GM18868 (cell line): Measurements from ENCODE around the gene ATXN1L.
"Not testable (repeated sequence)": the region's sequence is repeated elsewhere in the genome, so short reads cannot be mapped to it uniquely, and the experiment has no call there.

Experiments used
- ATAC-seq: cut with Tn5 transposase; IDR thresholded peaks from one replicate; pipeline ENCODE4 v1.9.1; 2021; ENCODE audit warnings: mild to moderate bottlenecking, moderate library complexity; ENCODE audit not compliant: unreplicated experiment

The ATXN1L gene

DNA sequence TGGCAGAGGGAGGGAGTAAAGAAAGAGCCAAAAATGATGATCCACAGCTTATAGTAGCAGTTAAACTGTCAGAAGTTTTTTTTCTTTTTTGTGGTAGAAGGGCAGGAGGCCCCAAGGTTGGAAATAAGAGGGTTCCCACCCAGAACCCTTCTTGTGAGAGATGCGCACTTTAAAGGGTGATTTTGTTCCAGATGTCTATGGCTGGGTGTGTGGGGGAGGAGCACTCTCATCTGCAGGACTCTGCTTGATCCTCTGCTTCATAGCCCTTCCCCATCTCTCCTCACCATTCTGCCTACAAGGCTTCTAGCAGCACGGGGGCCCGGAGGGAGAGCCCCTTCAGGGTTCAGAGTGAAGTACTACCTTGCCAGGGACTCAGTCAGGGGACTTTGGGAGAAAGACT is 6.4 kb downstream of the ATXN1L start:
- no peak for ATAC-seq

DNA sequence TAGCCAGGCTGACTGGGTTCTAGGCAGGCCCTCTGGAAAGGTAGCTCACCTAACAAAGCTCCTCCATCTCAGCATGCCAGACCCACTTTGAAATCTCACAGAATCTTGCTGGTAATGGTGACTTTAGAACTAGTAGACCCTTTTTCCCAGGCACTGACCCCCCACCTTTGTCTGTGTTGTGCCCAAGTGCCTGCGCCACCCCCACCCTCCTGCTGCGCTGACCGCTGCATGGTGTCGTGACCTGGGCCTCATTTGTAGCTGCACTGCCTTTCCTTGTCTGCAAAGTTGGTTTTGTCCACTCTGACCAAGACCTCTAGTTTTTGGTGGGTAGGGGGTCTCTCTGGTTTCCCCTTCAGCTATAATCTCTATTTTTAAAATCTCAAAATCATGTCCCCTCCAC is 6.8 kb downstream of the ATXN1L start:
- no peak for ATAC-seq

DNA sequence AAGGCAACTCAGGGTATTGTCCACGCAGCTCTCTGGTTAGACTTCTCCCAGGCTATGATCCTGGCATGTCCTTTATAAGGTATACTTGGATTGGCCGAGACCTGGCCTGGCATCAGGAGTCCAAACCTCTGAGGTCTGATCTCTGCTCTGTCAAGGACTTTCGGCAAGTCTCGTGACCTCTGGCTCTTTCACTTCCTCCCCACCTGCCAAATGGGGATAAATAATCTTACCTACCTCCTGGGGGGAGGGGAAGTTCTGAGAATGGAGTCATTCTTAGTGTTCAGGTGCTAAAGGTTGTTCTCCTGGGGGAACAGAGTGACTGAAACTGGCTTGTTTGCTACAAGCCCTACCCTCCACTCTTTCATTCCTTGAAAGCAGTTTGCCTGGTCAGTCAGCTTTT is 7.6 kb downstream of the ATXN1L start:
- peak; percentile 41 for ATAC-seq

DNA sequence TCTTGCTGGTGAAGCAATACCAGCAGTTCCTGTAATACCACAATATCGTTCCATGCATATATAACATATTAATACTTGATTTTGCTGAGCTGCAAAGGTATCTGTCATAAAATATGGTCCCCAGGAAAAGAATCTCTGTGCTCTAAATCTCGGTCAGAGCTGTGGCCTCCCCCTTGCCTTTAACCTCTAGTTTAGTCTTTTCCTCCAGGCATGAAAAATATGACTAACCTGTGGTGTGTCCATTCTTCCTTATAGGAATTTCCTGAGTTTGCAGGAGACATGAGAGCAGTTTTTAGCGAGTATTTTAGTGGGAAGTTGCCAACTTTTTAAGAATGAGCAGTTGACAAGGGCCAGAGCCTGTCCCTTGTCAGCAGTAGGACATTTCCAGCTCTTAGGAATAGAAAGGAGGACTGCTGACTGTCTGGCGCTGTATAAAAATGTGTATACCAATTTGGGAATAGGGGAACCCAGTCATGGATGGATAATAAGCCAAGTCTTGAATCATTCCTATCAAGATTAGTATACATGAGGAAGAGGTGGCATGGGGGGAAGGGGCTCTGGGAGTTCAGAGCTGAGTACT is 8.7 kb downstream of the ATXN1L start:
- ATAC-seq: no peak

DNA sequence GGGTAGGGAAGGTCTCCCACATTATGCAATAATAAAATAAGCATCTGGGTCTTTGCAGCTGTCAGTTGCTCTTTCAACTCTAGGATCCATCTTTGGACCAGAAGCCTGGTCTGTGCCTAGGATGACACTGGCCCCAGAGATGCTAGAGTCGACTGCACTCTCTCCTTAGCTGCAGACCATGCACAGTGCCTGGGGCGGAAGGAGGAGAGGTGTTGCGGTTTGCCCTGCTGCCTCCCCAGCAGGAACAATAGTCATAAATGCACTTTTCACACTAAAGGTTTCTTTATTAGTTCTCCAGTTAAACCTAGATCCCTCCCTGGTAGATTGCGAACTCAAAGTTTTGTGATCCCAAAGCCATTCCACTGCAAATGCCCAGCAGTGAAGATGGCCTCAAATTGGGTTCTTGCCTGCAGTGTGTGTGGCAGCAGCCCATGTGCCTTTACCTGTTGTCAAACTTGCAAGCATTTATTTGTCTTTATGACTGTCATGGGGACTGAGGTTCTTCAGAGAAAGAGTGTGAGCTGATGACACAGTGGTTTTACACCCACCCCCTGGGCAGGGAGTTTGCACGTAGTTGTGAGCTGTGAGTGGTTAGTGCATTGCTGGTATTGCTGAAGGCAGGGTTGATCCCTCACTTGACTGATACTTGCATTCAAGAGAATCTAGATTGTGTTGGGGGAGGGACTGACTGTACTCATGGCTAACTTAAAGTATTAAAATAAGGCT is 10.3 kb downstream of the ATXN1L start:
- ATAC-seq: no peak

DNA sequence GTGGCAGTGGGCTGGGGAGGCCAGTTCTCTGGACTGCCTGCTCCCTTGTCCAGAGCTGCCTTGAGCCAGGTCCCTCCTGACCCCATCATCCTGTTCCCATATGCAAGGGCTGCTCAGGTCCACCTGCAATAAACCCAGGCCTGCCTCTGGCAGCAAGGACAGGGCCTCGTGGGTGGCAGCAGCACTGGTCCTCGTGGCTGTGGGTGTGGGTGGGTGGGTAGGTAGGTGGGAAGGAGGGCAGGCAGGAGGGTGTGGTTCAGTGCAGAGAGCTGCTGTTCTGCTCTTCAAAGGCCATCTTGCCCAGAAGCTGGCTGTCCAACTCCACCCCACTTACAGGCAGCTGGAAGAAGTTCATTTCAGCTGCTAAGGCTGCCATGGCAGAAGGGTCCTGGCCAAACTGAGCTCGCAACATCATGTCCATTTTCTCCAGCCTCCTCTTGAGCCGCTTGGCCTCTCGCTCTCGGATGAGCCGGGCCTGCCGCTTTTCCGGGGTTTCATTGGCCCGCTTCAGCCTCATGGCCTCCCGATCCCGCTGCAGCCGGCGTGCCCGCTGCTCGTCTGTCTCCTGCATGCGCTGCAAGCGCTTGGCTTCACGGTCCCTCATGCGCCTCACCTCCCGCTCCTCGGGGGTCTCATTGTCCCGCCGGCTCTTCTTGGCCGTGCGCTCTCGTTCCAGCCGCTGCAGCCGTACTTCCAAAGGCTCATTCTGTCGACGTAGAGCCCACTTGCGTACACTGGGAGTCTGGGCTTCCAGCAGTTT is 14.2 kb downstream of the ATXN1L start:
- ATAC-seq: no peak

DNA sequence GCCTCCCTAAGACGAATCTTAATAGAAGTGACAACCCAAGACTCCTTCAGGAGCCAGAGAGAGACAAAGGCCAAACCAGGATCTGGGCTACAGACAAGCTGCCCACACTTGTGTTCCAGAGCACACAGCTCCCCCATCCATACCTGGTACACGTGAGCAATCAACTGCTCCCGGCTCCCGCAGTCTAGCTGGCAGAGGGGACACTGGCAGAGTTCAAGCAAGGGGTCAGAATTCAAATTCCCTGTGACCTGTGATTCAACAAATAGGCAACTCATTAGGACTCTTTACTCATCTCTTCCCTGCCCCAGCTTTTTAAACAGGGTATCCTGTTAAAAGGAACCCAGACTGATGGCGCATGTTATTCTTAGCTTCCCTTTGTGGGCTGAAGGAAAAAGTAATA is 18.2 kb downstream of the ATXN1L start:
- ATAC-seq: no peak

DNA sequence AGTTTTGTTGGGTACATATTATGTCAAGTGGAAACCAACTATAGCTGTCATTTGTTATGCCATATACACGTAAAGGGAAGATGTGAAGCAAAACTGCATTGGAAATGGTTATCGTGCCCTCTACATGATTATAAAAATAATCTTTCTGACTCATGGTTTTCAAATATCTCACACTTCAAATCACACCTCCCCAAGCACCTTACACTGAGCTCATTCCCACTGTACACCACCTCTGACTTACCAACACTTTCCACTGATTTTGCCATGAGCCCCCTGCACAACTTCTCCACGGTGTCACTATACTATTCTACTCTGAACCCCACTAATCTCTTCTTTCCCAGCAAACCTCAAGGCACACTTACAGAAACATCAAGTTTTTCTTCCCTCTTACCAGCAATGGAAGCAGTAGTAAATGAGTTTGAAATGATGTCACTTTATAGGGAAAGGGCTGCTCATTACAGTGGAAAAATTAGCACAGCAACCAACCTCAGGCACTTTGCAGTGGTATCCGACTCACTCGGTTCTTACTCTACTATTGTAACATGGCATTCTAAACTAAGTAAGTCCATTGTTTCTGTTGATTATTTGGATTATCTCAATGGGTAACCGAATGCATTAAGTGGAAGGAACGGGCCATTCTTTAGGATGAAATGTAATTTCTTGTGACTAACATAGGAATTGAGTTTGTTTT is 19.5 kb downstream of the ATXN1L start:
- ATAC-seq: no peak

DNA sequence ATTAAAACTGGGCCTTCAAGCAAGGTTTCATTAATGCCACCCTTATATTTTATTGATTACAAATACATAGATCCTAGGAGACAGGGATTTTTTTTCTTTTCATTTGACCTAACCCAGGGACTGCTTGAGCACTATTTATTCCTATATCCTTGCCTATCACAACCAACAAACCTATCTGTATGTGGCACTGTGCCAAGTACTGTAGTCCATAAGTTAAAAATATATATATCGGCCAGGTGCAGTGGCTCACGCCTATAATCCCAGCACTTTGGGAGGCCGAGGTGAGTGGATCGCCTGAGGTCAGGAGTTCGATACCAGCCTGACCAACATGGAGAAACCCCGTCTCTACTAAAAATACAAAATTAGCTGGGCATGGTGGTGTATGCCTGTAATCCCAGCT is 21.4 kb downstream of the ATXN1L start:
- not testable (repeated sequence) for ATAC-seq

DNA sequence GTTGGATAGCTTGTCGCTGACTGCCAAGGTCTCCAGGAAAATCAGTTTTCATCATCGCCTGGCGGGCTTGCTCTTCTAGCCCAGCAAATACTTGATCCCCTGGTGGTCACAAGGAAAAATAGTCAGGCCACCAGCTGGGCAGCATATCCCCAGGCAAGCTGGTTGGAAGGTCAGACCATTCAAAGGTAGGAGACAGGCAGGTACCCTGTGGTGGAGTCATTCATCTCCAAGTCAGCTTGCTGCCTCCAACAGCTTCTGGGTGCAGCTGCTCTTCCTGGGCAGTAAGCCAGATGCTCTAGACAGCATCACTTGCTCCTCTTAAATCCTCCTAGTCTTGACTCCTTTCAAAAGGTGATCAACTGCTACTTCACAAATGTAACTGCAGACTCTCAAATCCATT is 22.2 kb downstream of the ATXN1L start:
- ATAC-seq: no peak

DNA sequence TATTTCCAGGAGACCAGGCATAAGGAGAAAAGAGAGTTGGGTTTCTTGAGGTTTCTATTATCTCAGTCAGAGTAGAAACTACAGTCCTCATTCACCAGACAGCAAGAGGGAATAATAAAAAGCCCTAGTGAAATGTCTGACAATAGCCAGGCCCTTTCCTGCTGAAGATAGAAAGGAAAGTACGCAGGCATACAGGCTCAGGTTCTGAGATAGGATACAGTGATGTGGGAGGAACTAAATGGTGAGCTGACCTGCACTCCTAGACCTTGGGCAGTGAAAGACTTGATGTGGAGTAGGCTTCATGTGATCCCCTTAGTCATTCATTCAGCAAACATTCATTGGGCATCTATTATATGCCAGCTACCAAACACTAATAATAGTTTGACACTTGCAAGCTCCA is 23.3 kb downstream of the ATXN1L start:
- no peak for ATAC-seq

DNA sequence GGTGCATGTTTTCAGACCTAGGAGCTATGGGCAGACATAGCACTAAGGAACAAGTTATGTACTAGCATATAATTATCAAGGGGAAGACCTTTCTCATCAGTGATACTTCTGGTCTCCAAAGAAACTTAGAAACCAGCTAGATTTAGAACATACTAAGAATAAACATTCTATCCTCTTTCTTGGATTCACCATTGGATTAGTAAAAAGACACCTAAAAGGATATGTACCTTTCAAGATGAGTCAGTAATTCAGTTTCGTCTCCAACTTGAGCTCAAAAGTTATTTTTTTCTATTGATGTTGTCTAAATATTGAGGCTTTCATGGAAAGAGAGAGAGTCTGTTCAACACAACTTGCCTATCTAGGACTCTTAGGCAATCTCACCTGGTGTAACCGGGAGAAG is 25.0 kb downstream of the ATXN1L start:
- ATAC-seq: no peak

DNA sequence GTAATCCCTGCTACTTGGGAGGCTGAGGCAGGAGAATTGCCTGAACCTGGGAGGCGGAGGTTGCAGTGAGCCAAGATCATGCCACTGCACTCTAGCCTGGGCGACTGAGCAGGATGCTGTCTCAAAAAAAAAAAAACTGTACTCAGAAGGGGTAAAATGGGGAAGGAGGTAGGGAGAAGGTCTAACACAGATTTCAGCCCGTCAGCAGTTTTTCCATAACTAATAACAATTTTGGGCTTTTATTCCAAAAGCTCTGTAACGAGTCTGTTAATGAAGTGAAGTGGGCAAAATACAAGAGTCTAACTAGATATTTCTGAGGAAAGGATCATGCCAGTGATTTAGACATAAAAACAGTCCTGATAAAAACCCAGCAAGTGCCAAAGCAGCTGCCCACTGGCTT is 27.4 kb downstream of the ATXN1L start:
- ATAC-seq: no peak

DNA sequence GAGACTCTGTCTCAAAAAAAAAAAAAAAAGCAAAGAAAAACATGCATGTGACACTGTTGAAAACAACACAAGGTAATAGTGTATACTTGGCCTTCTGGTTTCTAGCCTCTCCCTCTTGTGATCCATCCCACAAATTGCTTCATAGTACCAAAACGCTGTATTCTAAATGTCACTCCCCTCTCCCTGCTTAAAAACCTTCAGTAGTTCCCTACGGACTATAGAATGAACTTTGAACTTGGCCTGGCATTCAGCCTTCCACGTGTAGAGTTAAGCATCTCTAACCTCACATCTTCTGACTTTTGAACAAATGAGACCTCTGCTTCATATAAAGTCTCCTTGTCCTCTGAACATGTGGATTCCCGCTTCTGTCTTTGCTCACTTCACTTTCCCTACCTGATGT is 33.1 kb downstream of the ATXN1L start:
- ATAC-seq: no peak

DNA sequence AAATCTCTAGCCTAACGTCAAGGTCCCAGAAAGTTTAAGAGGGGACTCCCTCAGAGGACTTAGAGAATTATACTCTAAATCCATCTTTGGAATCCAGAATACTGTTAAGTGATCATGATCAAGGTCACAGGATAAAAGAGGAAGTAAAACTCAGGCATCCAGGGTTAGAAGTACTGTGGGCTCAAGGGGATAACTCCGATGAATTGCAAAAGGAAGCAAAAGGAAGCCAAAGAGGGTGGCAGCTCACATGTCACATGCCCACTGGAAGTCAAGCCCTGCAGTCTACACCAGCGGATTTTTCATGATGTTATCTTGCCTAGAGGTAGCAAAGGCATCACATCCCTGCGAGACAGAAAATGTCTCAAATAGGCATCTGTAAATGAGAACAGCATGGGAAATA is 34.4 kb downstream of the ATXN1L start:
- no peak for ATAC-seq

DNA sequence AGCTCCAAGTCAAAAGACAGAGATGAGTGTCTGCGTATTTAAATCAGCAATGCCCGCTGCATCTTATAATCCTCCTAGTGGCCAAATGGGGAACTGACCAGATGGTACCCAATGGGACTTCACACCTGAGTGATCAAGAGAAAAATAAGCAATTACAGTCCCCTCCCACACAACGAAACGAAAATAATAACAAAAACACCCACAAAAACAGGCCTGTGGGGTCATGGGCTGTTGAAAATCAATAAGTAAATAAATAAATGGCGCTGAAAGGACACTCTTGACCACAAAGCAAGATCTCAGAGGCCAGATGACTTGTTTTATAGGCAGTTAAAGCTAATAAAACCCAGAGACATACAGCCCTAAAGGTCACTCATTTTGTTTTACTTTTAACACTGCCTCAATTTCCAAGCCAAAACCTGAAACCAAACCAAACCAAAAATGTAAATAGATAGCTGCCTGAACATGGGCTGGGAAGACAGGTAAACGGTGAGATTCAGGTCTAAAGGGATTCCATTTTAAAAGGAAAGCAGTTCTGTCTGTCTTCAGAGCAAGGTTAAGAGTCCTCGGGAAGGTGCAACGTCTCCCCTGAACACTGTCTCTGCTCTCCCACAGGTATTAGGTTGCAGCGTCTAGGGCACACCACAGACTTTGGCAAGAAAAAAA is 36.9 kb downstream of the ATXN1L start:
- ATAC-seq: peak; percentile 4

DNA sequence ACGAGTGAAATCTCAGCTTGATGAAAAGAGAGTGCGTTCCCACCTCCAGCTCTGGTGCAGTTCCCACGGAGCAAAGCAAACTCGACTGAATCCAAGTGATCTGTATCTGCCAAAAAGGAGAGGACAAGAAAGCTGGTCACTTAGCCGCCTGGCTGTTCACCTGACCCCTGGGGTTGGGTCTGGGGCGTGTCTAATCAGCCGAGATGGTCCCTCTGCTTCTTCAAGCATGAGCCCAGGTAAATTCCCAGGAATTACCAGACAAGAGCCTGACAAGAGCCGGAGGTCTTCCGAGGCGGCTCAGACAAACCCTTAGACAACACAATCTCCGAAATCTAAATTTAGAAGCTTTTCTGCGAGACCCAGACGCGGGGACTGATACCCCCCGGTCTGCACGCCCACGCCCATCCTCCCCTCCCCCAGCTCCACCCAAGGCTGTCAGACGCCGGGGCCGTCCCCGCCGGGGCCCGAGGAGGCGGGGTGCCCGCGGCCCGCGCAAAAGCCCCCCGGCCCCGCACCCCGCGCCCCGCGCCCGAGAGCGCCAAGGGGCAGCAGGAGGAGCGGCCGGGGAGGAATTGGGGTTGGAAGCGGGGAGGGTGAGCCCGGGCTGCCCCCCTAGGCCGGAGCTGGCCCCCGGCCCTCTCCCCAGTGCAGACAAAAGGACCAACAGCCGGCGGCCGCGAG is 37.5 kb downstream of the ATXN1L start:
- ATAC-seq: peak; percentile 46

DNA sequence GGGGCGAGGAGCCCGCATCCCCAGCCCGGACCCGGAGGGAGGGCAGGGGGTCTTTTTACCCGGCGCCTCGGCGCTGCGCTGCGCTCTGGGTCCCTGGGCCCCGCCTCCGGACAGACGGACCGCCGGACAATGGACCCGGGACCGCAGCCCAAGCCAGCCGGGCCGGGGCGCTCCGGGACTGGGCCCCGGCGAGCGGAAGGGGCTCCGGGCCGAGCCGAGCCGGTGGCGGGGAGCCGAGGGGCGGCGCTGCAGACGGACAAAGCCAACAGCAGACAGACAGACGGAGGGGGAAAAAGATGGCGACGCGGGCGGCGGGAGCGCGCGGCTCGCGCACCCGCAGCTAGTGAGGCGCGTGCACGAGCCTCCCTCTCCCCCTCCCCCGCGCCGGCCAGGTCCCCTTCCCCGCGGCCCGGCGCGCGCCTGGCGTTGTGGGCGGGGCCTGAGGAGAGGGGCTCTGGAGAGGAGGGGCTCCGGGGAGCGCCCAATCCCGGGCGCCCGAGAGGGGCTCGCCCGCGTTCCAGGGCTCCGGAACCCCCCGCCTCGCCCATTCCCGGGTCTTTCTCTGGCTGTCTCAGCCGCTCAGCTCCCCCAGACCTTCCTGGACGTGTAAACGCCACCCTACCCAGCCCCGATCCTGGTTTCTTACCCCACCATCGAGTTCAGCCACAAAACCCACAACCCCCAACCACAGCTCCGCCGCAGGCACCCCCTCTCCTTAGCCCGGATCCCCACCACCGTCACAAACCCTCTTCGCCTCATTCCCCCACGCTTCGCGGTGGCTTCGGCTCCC is 38.3 kb downstream of the ATXN1L start, which contains the start of gene ZNF821:
Gene ZNF821, minus strand, starts transcription at position 334 of the 790 bp plus-strand sequence. CDS start 4,236 bp downstream, outside the sequence.
- peak; percentile 50 for ATAC-seq

DNA sequence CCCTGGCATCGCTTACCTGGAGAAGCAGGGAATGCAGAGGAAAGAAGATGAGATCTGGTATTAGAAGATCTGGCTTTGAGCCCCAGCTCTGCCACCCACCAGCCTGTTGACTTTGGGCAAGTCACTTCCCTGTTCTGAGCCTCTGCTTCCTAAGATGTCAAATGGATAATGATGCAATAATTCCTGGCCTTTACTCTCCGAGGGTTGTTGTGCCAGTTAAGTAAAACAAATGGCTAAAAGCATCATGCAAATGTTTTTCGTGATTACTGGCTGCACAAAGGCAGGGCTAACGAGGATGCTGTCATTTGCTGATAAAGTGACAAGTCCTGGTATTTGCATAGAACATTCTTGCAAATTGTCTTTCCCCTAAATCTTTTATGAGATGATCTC is 39.5 kb downstream of the ATXN1L start:
- no peak for ATAC-seq

DNA sequence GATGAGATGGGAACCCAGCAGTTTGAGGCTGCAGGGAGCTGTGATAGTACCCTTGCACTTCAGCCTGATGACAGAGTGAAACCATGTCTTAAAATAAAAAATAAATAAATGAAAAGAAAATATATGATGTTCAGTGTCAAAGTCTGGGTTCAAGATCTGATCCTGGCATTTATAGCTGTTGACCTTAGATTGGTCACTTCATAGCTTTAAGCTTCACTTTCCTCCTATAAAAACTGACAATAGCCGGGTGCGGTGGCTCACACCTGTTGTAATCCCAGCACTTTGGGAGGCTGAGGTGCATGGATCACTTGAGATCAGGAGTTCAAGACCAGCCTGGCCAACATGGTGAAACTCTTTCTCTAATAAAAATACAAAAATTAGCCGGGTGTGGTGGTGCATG is 43.4 kb downstream of the ATXN1L start:
- no peak for ATAC-seq
